Retina (tissue), 1 donor: ENCODE data around the gene GMDS.

Experiments used
- DNase-seq: peaks from one replicate; pipeline ENCODE4 v3.0.0-alpha.2; 2016

Gene GMDS

GRCh38 chr6:1617466-1618310, 627.7 kb downstream of the GMDS start:
- DNase-seq, result peak; percentile 25

- DNase-seq, result peak; percentile 24
Observed at GRCh38 chr6:1616701-1617463, 628.5 kb downstream of the GMDS start.

GRCh38 chr6:1615853-1616420, 629.5 kb downstream of the GMDS start:
- DNase-seq, result no peak

DNA sequence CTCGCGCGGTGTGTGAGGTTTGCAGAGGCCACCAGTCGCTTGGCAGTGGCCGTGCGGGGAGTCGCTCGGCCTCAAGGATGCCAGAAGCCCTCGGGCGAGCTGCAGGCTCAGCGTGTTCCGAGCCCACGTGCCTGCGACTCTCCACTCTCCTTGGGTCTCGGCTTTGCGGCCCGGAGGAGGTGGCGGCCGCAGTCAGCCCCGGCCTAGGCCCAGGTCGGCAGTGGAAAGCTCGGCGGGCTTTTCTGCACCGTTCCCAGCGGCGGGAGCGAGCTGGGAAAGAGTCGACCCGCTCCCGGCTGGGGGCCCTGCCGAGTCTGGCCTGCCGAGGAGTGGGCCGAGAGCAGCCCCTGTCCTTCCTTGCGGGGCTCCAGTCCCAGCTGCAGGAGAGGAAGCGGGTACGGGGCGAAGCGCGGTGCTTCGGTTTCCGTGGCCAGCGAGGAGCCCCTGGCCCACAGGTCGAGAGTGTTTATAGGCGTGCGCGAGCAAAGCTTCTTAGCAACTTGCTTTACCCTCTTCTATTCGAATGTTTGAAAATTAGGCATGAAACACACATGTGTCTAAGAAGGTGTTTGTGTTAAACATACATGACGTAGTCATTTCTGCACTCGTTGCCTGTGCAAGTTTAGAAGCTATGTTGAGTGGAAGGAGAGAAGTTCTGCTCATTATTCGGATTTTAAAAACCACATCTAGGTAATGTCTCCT, 630.1 kb downstream of the GMDS start:
- DNase-seq, result peak; percentile 66

- peak; percentile 66 for DNase-seq
Observed at GRCh38 chr6:1614448-1615150, 630.8 kb downstream of the GMDS start.

DNA sequence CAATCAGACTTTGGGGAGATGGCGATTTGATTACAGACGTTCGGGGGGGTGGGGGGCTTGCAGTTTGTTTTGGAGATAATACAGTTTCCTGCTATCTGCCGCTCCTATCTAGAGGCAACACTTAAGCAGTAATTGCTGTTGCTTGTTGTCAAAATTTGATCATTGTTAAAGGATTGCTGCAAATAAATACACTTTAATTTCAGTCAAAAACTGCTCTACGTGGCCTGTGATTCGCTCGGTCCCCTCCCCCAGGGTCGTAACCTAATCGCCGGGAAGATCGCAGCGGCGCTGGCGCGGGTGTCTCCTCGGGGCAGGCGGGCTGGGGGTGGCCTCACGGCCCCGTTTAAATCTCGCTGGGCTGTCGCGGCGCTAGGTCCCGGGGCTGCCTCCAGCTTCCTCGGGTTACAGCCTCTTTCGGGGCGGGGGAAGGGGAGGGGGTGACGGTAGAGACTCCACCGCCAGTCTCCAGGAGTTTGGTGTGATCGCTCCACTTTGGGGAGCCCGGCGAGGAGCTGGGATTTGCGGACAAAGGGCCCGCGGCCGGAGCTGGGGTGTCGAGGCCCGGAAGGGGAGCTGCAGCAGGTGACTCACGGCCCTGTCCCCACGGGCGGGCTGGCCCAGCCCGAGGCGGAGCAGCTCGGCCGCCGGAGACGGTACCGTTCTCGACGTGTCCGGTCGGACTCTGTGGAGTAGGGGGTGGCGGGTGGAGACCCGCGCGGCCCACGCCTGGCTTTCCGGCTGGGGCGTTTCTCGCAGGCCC, 631.5 kb downstream of the GMDS start:
- DNase-seq, result peak; percentile 67

GRCh38 chr6:1613346-1613687, 632.1 kb downstream of the GMDS start:
- DNase-seq, result no peak

DNA sequence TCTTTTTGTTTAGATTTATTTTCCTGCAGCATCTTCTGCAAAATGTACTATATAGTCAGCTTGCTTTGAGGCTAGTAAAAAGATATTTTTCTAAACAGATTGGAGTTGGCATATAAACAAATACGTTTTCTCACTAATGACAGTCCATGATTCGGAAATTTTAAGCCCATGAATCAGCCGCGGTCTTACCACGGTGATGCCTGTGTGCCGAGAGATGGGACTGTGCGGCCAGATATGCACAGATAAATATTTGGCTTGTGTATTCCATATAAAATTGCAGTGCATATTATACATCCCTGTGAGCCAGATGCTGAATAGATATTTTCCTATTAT, 632.5 kb downstream of the GMDS start:
- DNase-seq, result peak; percentile 26

DNA sequence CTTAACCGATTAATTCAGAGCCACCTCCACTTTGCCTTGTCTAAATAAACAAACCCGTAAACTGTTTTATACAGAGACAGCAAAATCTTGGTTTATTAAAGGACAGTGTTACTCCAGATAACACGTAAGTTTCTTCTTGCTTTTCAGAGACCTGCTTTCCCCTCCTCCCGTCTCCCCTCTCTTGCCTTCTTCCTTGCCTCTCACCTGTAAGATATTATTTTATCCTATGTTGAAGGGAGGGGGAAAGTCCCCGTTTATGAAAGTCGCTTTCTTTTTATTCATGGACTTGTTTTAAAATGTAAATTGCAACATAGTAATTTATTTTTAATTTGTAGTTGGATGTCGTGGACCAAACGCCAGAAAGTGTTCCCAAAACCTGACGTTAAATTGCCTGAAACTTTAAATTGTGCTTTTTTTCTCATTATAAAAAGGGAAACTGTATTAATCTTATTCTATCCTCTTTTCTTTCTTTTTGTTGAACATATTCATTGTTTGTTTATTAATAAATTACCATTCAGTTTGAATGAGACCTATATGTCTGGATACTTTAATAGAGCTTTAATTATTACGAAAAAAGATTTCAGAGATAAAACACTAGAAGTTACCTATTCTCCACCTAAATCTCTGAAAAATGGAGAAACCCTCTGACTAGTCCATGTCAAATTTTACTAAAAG, 633.0 kb downstream of the GMDS start:
- DNase-seq, result no peak

- peak; percentile 76 for DNase-seq
Observed at GRCh38 chr6:1611572-1612298, 633.7 kb downstream of the GMDS start.

GRCh38 chr6:1611322-1611571, 634.2 kb downstream of the GMDS start:
- peak; percentile 24 for DNase-seq

DNA sequence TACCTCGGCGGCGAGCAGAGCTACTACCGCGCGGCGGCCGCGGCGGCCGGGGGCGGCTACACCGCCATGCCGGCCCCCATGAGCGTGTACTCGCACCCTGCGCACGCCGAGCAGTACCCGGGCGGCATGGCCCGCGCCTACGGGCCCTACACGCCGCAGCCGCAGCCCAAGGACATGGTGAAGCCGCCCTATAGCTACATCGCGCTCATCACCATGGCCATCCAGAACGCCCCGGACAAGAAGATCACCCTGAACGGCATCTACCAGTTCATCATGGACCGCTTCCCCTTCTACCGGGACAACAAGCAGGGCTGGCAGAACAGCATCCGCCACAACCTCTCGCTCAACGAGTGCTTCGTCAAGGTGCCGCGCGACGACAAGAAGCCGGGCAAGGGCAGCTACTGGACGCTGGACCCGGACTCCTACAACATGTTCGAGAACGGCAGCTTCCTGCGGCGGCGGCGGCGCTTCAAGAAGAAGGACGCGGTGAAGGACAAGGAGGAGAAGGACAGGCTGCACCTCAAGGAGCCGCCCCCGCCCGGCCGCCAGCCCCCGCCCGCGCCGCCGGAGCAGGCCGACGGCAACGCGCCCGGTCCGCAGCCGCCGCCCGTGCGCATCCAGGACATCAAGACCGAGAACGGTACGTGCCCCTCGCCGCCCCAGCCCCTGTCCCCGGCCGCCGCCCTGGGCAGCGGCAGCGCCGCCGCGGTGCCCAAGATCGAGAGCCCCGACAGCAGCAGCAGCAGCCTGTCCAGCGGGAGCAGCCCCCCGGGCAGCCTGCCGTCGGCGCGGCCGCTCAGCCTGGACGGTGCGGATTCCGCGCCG, 634.7 kb downstream of the GMDS start:
- DNase-seq, result peak; percentile 78

DNA sequence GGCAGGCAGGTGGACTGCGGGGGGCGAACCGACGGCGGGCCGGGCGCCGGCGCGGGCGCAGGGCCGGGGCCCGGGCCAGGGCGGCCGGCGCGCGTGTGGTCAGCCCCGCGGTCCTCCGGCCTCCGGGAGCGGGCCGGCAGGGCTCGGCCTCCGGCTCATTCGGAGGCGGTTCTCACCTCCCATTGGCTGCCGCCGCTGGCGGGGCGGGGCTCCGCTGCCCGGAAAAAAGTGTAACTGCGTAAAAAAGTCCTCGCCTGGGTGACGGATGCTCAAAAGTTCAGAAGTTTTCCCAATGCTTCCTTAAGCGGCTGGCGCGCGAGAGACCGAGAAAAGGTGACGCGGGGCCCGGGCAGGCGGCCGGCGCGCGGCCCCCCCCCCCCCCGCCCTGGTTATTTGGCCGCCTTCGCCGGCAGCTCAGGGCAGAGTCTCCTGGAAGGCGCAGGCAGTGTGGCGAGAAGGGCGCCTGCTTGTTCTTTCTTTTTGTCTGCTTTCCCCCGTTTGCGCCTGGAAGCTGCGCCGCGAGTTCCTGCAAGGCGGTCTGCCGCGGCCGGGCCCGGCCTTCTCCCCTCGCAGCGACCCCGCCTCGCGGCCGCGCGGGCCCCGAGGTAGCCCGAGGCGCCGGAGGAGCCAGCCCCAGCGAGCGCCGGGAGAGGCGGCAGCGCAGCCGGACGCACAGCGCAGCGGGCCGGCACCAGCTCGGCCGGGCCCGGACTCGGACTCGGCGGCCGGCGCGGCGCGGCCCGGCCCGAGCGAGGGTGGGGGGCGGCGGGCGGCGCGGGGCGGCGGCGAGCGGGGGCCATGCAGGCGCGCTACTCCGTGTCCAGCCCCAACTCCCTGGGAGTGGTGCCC, 635.5 kb downstream of the GMDS start, which contains the start of gene FOXC1:
Gene FOXC1 (plus strand): TSS at position 268 of the 849 bp plus-strand sequence. CDS start 531 bp downstream, at position 799.
- peak; percentile 78 for DNase-seq

GRCh38 chr6:1609041-1609647, 636.3 kb downstream of the GMDS start:
- DNase-seq, result peak; percentile 53

- peak; percentile 72 for DNase-seq
Observed at GRCh38 chr6:1608222-1609040, 637.0 kb downstream of the GMDS start.

- DNase-seq, result peak; percentile 72
Observed at GRCh38 chr6:1607516-1608221, 637.7 kb downstream of the GMDS start.
